ENCODE results near the gene ADM.

The ADM gene

GRCh38 chr11:10291801-10292638, 12.9 kb upstream of the ADM start:
- DNase-seq (ENCODE audit: low spot score): no peak

GRCh38 chr11:10293423-10294289, 11.2 kb upstream of the ADM start, which contains the start of gene SBF2:
Gene SBF2, minus strand, starts transcription at chr11:10294219. Its CDS starts 150 bp downstream, at chr11:10294069.
- DNase-seq (ENCODE audit: low spot score): peak; percentile 91

DNA sequence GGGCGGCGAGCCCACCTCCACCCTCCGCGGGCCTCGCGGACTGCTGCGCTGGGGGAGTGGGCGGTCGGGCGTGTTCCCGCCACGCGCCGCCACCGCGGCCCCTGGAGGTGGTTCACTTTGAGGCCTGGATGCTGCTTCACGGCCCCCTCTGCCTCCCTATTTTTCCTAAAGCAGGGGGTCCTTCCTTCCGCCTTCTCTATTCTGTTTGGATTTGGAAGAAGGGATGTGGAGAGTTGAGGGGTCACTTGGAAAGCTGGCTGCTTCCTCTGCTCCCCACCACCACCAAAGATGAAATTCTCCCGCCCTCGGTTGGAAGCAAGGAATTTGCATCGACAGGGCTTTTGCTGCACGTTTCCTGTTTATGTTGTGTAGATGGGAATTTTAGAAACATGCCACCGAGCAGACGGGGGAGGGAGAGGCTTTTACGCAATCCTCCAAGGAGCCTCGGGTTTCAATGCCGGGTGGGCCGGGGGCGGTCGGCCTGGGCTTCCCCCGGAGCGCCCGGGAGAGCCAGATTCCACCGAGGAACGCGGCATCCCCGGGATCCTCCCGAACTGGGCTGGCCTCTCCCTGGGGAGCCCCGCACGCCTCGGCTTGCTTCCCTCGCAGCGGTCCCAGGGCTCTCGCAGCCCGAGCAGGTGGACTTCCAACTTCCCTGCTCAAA, 10.5 kb upstream of the ADM start:
- peak; percentile 71 for DNase-seq (ENCODE audit: low spot score)

DNA sequence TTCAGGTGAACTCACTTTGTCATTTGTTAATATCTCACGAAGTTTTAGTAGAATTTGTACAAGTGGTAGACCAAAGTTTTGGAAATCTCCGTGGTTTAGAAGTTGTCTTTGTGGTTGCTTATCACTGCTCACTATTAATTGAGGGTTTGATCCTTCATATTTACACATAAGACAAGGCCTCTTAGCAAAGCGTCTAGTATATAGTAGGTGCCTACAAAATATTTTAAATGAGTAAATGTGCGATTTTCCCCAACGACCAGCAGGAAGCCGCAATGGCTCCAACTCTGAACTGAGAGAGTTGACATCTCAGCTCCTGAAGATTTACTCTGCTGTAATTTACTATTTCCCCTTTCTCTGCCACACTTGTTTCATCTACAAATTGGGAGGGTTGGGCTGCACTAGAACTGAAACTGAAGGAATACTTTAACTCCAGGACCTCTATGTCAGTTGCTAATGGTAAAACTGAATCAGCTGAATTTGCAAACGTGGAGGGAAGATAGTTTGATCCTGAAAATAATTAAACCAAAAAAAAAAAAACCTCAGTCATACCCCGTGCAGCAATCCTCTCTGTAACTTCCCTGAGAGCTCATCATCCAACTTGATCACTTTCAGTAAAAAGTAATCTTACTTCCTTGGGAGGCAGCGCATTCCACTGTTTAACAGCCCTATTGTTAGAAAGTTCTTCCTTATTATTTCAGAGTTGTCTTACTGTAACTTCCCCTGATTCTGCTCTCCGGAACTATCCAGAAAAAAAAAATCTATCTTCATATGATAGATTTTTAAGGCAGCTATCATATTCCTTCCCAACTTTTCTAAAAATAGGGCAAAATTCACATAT, 9.6 kb upstream of the ADM start:
- DNase-seq (ENCODE audit: low spot score): no peak

GRCh38 chr11:10298342-10298741, 6.5 kb upstream of the ADM start:
- peak; percentile 63 for DNase-seq (ENCODE audit: low spot score)

- DNase-seq (ENCODE audit: low spot score): peak; percentile 50
Measured at GRCh38 chr11:10301656-10302358, 3.1 kb upstream of the ADM start.

DNA sequence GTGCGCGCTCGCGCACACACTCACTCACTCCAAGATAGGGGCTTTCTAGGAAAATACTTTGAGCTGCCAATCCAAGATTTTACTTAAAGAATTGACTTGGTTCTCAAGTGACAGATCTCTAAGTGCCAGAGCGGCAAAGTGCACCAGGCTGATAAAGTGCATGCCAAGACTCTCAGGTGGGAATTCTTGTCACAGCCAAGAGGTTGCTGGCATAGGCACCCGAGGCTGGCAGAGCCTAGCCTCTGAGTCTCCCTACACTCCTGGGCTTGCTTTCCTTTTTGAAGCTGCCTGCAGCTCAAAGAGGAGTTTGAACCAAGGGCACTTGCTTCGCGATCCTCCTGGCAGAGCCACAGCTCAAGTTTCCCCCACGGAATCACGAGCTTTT, 2.5 kb upstream of the ADM start:
- DNase-seq (ENCODE audit: low spot score): no peak

GRCh38 chr11:10302744-10303557, 1.9 kb upstream of the ADM start:
- peak; percentile 69 for DNase-seq (ENCODE audit: low spot score)

GRCh38 chr11:10303558-10304363, 1.1 kb upstream of the ADM start:
- DNase-seq (ENCODE audit: low spot score): peak; percentile 42

DNA sequence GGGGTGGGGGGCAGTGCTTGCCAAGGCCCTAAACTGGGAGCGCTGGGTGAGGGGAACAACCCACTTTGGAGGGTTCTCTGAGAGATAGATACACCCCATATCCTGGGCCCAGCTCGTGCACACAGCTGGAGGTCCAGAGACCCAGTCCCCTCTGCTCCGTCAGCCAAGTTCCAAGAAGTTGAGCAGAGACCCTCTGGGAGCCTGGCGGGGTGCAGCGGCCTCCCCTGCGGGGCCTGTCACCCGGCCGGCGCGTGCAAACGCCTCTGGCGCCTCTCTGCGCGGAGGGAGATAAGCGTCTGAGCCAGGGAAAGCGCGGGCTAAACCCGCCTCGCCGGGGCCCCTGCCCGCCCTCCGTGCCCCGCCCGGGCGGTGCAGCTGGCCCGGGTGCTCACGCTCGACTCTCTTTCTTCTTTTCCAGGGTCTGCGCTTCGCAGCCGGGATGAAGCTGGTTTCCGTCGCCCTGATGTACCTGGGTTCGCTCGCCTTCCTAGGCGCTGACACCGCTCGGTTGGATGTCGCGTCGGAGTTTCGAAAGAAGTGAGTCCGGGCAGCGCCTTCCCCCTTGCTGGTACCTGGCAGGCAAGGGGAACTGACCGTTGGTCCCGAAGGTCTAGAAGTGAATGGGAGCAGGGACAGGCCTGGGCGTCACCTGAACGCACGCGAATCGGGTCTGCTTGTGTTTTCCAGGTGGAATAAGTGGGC, 540 bp downstream of the ADM start:
- peak; percentile 62 for DNase-seq (ENCODE audit: low spot score)

- DNase-seq (ENCODE audit: low spot score): peak; percentile 49
Measured at GRCh38 chr11:10305964-10306918, 1.4 kb downstream of the ADM start.

DNA sequence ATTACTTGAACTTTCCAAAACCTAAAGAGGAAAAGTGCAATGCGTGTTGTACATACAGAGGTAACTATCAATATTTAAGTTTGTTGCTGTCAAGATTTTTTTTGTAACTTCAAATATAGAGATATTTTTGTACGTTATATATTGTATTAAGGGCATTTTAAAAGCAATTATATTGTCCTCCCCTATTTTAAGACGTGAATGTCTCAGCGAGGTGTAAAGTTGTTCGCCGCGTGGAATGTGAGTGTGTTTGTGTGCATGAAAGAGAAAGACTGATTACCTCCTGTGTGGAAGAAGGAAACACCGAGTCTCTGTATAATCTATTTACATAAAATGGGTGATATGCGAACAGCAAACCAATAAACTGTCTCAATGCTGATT, 2.1 kb downstream of the ADM start:
- no peak for DNase-seq (ENCODE audit: low spot score)

GRCh38 chr11:10307400-10308200, 2.7 kb downstream of the ADM start:
- DNase-seq (ENCODE audit: low spot score): peak; percentile 88

- DNase-seq (ENCODE audit: low spot score): no peak
Measured at GRCh38 chr11:10308201-10308954, 3.5 kb downstream of the ADM start.

DNA sequence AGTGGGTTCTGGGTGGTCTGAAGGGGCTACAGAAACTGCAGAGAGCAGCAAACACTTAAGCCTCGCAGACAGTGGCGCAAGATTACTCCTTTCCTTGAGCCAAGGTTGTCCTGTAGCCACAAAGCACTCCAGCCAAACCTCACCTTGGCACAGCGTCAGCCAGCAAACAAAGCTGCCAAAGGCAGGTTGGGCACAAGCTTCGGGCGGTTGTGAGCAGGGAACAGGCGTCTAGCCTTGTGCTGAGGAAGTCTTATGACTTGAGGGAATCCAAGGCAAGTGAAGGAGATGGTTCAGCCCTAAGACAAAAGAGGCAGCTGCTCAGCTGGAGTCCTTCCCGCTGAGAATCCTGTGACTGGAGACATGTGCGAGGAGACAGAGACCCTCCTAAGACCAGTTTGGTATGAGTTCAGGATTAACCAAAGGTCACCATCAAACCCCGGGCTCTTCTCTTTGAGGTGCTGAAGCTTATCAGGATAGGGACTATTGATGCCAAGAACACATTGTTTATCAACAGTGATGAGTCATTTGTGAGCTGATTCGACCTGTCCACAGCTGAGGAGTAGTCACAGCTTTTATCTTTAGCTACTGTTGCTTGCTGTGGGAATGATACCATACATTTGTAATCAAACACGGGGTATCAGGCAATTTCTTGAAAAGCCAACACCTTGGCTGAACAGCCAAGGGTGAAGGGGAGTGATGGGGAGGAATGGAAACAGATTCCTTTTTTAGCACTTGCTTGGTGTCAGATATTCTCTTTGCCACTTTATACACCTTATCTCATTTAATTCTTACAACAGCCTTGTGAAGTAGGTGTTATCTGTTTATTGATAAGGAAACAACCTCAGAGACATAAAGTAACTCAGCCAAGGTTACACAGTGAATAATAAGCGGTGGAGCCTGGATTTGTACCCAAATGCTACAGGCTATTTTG, 4.6 kb downstream of the ADM start:
- peak; percentile 53 for DNase-seq (ENCODE audit: low spot score)
